ENCODE measurements around the gene ZBTB7C.

GRCh38 chr18:48186861-48187260, 222.3 kb downstream of the ZBTB7C start:
- TF ChIP-seq, protein P1, sequence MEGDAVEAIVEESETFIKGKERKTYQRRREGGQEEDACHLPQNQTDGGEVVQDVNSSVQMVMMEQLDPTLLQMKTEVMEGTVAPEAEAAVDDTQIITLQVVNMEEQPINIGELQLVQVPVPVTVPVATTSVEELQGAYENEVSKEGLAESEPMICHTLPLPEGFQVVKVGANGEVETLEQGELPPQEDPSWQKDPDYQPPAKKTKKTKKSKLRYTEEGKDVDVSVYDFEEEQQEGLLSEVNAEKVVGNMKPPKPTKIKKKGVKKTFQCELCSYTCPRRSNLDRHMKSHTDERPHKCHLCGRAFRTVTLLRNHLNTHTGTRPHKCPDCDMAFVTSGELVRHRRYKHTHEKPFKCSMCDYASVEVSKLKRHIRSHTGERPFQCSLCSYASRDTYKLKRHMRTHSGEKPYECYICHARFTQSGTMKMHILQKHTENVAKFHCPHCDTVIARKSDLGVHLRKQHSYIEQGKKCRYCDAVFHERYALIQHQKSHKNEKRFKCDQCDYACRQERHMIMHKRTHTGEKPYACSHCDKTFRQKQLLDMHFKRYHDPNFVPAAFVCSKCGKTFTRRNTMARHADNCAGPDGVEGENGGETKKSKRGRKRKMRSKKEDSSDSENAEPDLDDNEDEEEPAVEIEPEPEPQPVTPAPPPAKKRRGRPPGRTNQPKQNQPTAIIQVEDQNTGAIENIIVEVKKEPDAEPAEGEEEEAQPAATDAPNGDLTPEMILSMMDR (IDR thresholded peaks at IDR 0.05) = no peak
- TF ChIP-seq EZH2 (IDR thresholded peaks at IDR 0.05; ENCODE audit: borderline replicate concordance, insufficient read depth, low read depth, low read length, poor library complexity, severe bottlenecking) = no peak

All from B cell (primary cell).